SJCRH30 (cell line): ENCODE measurements around the gene TMEM144. TPM values are rescaled to one million over a fixed set of nuclear protein-coding genes. Genes with fewer than 3 reads are reported as not detected.

Source experiments
- DNase-seq, 2 experiments: peaks; one replicate each; pipeline ENCODE4 v3.0.0-alpha.2; 2015 to 2020
- H3K27ac ChIP-seq: fragments of 250-450 bp; sonication (Bioruptor Pico); 2 replicates; pipeline ENCODE4 v1.5.1; 2020; ENCODE audit warnings: mild to moderate bottlenecking, moderate library complexity
- H3K27me3 ChIP-seq: fragments of 250-450 bp; sonication (Bioruptor Pico); 2 replicates; pipeline ENCODE4 v1.5.1; 2020; ENCODE audit warnings: mild to moderate bottlenecking, moderate library complexity
- H3K36me3 ChIP-seq: fragments of 250-450 bp; sonication (Bioruptor Pico); 2 replicates; pipeline ENCODE4 v1.5.1; 2020; ENCODE audit warnings: mild to moderate bottlenecking, moderate library complexity
- H3K4me1 ChIP-seq: fragments of 250-450 bp; sonication (Bioruptor Pico); 2 replicates; pipeline ENCODE4 v1.5.1; 2020; ENCODE audit warnings: mild to moderate bottlenecking, moderate library complexity
- H3K4me3 ChIP-seq: fragments of 250-450 bp; sonication (Bioruptor Pico); 2 replicates; pipeline ENCODE4 v1.5.1; 2020; ENCODE audit warnings: mild to moderate bottlenecking, moderate library complexity
- H3K9me3 ChIP-seq: fragments of 250-450 bp; sonication (Bioruptor Pico); replicated peaks from 2 replicates; pipeline ENCODE4 v1.5.1; 2020; ENCODE audit warnings: mild to moderate bottlenecking, moderate library complexity
- total RNA-seq: library from RNA; depleted of rRNA; stranded (reverse); fragments of >200 nt; shearing (Covaris generic); gene quantifications from 2 replicates; pipeline ENCODE4 v1.2.3, GENCODE V29; 2014; rRNA removed

TMEM144 gene
- total RNA-seq, 1 experiment from 2014 or later, result 0.22 TPM

- H3K27ac ChIP-seq, result no peak overlapping the region
- H3K9me3 ChIP-seq, result no peaks in the 10 kb centered on the region
- no peaks in the 10 kb centered on the region for H3K27me3 ChIP-seq
- no peak for DNase-seq
- H3K4me3 ChIP-seq, result no peak overlapping the region
- H3K36me3 ChIP-seq, result no peaks in the 10 kb centered on the region
- H3K4me1 ChIP-seq, result no peaks in the 10 kb centered on the region
Observed at GRCh38 chr4:158290912-158291311, 80.6 kb downstream of the TMEM144 start.

- no peaks in the 10 kb centered on the region for H3K4me1 ChIP-seq
- H3K9me3 ChIP-seq, result no peaks in the 10 kb centered on the region
- H3K36me3 ChIP-seq, result no peaks in the 10 kb centered on the region
- no peak overlapping the region for H3K4me3 ChIP-seq
- no peak for DNase-seq
- no peaks in the 10 kb centered on the region for H3K27me3 ChIP-seq
- no peak overlapping the region for H3K27ac ChIP-seq
Observed at GRCh38 chr4:158291334-158292055, 81.2 kb downstream of the TMEM144 start.

GRCh38 chr4:158292156-158292555, 81.9 kb downstream of the TMEM144 start:
- Histone ChIP-seq H3K27ac (no peak overlapping the region), H3K9me3 (no peaks in the 10 kb centered on the region), H3K27me3 (no peaks in the 10 kb centered on the region), H3K4me1 (no peaks in the 10 kb centered on the region), H3K4me3 (no peak overlapping the region), H3K36me3 (no peaks in the 10 kb centered on the region)
- DNase-seq, result no peak

GRCh38 chr4:158295053-158295452, 84.8 kb downstream of the TMEM144 start:
- Histone ChIP-seq H3K27ac (no peak overlapping the region), H3K4me3 (no peak overlapping the region), H3K4me1 (no peaks in the 10 kb centered on the region), H3K27me3 (no peaks in the 10 kb centered on the region), H3K9me3 (no peaks in the 10 kb centered on the region), H3K36me3 (no peaks in the 10 kb centered on the region)
- peak in 1 of 2 experiments; percentile 10 for DNase-seq

GRCh38 chr4:158297866-158298265, 87.6 kb downstream of the TMEM144 start:
- Histone ChIP-seq H3K27ac (no peak overlapping the region), H3K36me3 (no peaks in the 10 kb centered on the region), H3K4me1 (no peaks in the 10 kb centered on the region), H3K4me3 (no peak overlapping the region), H3K9me3 (no peaks in the 10 kb centered on the region), H3K27me3 (no peaks in the 10 kb centered on the region)
- DNase-seq, result no peak

- no peak overlapping the region for H3K4me3 ChIP-seq
- no peaks in the 10 kb centered on the region for H3K36me3 ChIP-seq
- H3K9me3 ChIP-seq, result no peaks in the 10 kb centered on the region
- DNase-seq, result no peak
- H3K4me1 ChIP-seq, result no peaks in the 10 kb centered on the region
- no peak overlapping the region for H3K27ac ChIP-seq
- no peaks in the 10 kb centered on the region for H3K27me3 ChIP-seq
Observed at GRCh38 chr4:158299459-158300007, 89.2 kb downstream of the TMEM144 start.

GRCh38 chr4:158300012-158300411, 89.7 kb downstream of the TMEM144 start:
- Histone ChIP-seq H3K27ac (no peak overlapping the region), H3K9me3 (no peaks in the 10 kb centered on the region), H3K4me3 (no peak overlapping the region), H3K4me1 (no peaks in the 10 kb centered on the region), H3K27me3 (no peaks in the 10 kb centered on the region), H3K36me3 (no peaks in the 10 kb centered on the region)
- no peak for DNase-seq

- Histone ChIP-seq H3K9me3 (no peaks in the 10 kb centered on the region), H3K27ac (no peak overlapping the region)
- DNase-seq, result no peak
Observed at GRCh38 chr4:158302076-158302866, 92.0 kb downstream of the TMEM144 start.

GRCh38 chr4:158304694-158305093, 94.4 kb downstream of the TMEM144 start:
- no peaks in the 10 kb centered on the region for H3K36me3 ChIP-seq
- no peak overlapping the region for H3K27ac ChIP-seq
- H3K4me1 ChIP-seq, result no peaks in the 10 kb centered on the region
- H3K9me3 ChIP-seq, result no peaks in the 10 kb centered on the region
- H3K27me3 ChIP-seq, result no peaks in the 10 kb centered on the region
- no peak overlapping the region for H3K4me3 ChIP-seq
- no peak for DNase-seq

More at GRCh38 chr4:158302076-158302866, 92.0 kb downstream of the TMEM144 start:
- Histone ChIP-seq H3K36me3 (no peaks in the 10 kb centered on the region), H3K27me3 (no peaks in the 10 kb centered on the region), H3K4me3 (no peak overlapping the region), H3K4me1 (no peaks in the 10 kb centered on the region)

Other genes starting within 250 kb of the TMEM144 start
- gene GASK1B, start 37.5 kb upstream of the TMEM144 start, total RNA-seq, result 5.5 and 6.5 TPM in 2 replicates